ENCODE measurements around the gene SPRN.
"Not testable (repeated sequence)": the region's sequence is repeated elsewhere in the genome, so short reads cannot be mapped to it uniquely, and the experiment has no call there.

Gene SPRN

GRCh38 chr10:133405272-133405671 lies 19.2 kb downstream of the SPRN start:
- no peak for DNase-seq

DNA sequence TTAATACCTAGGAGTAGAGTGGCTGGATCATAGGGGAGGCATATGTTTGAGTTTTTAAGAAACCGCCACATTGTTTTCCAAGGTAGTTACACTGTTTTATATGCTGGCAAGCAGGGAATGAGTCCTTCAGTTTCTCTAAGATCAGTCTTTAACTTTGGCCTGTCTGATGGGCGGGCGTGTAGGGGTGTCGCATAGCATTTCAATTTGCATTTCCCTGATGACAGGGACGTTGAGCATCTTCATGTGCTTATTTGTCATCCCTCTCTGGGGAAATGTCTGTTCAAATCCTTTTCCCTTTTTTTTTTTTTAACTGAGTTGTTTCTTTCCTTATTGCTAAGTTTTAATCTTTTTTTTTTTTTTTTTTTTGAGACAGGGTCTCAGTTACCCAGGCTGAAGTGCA lies 20.6 kb downstream of the SPRN start:
- peak in 2 of 3 donors; percentile 36 to 43 for DNase-seq

DNA sequence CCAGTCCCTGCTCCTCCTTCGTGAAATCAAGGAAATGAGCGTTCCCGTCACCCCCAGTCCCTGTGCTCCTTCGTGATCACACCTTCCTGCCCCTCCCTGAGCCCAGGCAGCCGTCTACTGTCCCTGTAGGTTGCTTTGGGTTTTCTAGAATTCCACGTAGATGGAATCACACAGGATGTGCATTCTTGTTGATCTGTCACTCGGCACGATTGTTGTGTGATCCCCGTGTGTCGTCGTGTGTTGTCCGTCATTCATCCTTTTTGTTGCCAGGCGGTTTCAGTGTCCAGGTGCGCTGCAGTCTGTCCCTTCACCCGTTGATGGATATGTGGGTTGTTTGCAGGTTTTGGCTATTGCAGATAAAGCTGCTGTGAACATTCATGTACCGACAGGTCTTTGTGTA lies 21.1 kb downstream of the SPRN start:
- no peak for DNase-seq

GRCh38 chr10:133401981-133402725 lies 22.3 kb downstream of the SPRN start:
- no peak for DNase-seq

- no peak for DNase-seq
Measured at GRCh38 chr10:133401500-133401899, 22.9 kb downstream of the SPRN start.

- no peak for DNase-seq
Measured at GRCh38 chr10:133400624-133401424, 23.6 kb downstream of the SPRN start.

- DNase-seq: no peak
Measured at GRCh38 chr10:133399123-133399601, 25.3 kb downstream of the SPRN start.

DNA sequence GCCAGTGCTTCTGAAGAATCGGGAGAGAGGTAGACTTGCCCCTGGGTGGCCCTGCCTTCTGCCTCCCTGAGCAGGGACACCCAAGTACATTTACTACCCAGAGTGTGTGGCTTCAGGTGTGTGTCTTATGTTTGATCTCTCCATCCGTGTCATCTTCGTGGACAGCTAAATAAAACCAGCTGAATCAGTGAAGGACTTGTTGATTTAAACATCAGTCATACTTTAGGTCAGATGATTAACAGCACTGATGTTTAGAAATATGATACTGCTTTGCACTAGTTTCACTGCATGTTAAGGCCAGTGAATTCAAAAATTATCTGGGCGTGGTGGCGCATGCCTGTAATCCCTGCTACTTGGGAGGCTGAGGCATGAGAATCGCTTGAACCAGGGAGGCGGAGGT lies 26.5 kb downstream of the SPRN start:
- no peak for DNase-seq

DNA sequence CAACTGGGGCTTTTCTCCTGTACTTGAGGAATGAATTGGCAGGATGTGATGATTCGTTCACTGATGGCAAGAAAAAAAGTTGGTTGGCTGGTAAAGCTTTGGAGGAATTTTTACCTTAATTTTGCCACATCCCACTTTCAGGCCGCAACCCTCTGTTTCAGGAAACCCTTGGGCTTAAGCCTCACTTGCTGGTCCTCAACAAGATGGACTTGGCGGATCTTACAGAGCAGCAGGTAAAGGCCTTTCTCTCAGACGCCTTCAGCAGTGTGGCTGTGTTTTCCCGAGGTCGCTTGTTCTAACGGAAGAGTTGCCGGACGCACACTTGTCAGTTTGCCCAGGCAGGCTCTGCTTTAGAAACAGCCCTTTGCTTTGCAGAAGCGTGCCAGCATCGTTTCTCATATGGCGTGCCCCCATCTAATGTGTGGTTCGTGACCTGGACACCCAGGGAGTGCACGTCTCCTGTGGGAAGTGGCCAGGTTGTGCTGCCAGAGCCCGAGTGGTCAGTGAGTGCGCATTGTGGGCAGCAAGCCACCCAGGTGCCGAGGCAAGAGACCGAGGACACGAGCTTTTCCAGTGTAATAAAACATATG lies 28.3 kb downstream of the SPRN start:
- no peak for DNase-seq

GRCh38 chr10:133394801-133395221 lies 29.6 kb downstream of the SPRN start:
- DNase-seq: peak in 2 of 3 donors; percentile 14 to 44

DNA sequence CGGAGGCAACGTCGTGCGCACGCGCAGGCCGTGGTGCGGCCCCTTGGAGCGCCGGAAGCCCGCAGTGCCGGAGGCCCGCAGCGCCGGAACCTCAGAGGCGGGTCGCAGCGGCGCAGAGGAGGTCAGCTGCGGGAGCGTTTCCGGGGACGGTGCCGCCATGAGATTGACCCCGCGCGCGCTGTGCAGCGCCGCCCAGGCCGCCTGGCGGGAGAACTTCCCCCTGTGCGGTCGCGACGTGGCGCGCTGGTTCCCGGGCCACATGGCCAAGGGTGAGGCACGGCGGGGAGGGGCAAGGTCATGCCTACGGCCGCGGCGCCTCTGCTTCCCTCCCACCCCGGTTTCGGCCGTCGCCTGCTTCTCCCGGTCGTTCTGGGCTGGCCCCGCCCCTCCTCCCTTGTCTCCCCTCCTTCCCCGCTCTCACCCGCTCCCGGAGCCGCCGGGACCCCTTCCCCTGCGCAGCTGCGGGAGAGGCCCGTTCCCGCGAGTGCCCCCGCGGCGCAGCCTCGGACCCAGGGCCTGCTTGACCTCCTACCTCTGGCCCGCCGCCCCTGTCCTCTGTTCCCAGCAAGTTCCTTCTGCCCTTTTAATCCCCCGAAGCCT lies 30.3 kb downstream of the SPRN start, which contains the start of gene MTG1:
Gene MTG1, plus strand, starts transcription at position 94 of the 600 bp plus-strand sequence. Its CDS starts 64 bp downstream, at position 158.
- peak; percentile 97 to 100 (median 98) for DNase-seq

DNA sequence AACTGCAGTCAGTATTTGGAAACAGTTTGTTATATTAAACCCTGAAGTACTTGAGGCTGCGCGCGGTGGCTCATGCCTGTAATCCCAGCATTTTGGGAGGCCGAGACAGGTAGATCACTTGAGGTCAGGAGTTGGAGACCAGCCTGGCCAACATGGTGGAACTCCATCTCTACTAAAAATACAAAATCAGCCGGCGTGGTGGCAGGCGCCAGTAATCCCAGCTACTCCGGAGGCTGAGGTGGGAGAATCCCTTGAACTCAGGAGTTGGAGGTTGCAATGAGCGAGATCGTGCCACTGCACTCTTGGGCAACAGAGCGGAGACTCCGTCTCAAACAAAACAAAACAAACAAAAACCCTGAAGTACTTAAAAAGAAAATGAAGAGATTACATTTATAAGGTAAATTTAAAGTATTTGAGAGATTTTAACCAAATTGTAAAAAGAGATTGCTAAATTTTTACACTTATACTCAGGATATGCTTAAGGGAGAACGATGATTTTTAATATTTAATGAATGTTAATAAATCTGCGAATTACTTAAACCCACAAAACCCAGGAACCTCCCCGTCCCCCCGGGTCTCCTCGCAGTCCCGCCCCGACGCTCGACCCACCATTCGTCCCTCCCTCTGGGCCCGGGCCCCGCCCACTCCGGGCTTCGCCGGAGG lies 30.9 kb downstream of the SPRN start:
- DNase-seq: no peak

DNA sequence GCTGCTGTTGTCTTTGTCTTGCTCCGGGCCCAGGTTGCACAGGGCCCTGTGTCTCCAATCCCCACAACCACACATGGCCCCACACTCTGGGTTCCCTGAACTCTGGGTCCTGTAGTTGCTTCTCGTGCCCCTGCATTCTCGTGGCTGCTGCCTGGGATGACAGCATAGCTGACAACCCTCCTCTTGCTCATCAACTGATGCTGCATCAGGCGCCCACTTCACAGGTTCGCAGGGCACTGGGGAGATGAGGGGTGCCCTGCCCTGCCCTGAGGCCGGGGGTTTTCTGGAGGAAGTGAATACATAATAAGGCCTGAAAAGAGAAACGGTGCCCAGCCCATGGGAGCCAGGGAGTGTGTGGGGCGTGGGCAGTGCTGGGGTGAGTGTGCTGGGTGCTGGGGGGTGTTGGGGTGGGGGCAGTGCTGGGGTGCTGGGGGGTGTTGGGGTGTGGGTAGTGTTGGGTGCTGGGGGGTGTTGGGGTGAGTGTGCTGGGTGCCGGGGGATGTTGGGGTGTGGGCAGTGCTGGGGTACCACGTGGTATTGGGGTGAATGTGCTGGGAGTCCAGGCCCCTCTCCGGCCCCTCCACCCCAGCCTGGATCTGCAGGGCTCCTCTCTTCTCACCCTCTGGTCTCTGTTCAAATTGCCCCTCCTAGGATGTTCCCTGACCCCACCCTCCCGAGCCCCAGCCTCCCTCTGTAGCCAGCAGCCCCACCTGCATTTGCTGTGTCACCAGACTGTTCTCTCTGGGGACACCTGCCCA lies 32.5 kb downstream of the SPRN start:
- peak in 2 of 3 donors; percentile 28 to 30 for DNase-seq

GRCh38 chr10:133391249-133391635 lies 33.2 kb downstream of the SPRN start:
- no peak for DNase-seq

DNA sequence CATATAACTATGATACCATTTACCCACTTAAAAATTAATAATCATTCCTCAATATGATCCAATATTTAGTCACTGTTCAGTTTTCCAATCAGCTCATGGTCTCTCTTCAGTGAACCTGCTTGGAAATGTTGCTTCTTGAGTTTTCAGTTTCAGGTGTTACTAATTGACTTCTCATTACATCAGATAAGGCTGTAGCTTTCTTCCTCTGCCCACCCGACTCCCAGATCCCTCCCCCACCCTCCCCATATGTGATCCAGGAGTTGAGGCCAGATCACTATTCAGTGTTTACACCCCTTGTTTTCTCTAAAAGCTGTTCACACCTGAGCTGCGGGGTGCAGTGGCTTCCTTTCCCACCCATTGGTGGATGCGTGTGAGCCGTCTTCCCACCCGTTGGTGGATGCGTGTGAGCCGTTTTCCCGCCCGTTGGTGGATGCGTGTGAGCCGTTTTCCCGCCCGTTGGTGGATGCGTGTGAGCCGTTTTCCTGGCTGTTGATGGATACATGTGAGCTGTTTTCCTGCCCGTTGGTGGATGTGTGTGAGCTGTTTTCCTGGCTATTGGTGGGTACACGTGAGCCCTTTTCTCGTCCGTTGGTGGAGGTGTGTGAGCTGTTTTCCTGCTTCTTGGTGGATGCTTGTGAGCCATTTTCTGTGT lies 33.7 kb downstream of the SPRN start:
- no peak for DNase-seq

- peak; percentile 7 to 25 (median 20) for DNase-seq
Measured at GRCh38 chr10:133388973-133389818, 35.2 kb downstream of the SPRN start.

- DNase-seq: no peak
Measured at GRCh38 chr10:133388236-133388972, 36.0 kb downstream of the SPRN start.

DNA sequence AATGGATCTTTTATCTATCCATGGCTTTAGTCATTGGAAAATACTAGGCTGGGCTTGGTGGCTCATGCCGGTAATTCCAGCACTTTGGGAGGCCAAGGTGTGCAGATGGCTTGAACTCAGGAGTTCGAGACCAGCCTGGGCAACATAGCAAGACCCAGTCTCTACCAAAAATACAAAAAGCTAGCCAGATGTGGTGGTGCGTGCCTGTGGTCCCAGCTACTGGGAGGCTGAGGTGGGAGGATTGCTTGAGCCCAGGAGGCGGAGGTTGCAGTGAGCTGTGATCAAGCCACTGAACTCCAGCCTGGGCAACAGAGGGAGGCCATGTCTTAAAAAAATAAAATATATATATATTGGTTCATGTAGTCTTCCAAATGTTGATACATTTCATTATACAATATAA lies 37.5 kb downstream of the SPRN start:
- not testable (repeated sequence) for DNase-seq

GRCh38 chr10:133385214-133385613 lies 39.2 kb downstream of the SPRN start:
- DNase-seq: no peak

All from suppressor macrophage treated with lipopolysaccharide for 1 hour (primary cell).